HepG2 (cell line): ENCODE measurements around the gene SLC25A20. TPM values are rescaled to one million over a fixed set of nuclear protein-coding genes. Genes with fewer than 3 reads are reported as not detected.

ENCODE experiments used
- ATAC-seq: fragments of 200-7000 bp; cut with Tn5 transposase; 3 replicates; pipeline ENCODE4 v1.9.1; 2020; ENCODE audit warnings: mild to moderate bottlenecking, moderate library complexity
- BruUV-seq: library from RNA; stranded (reverse); fragments of 400-500 nt; replicated peaks from 2 replicates; lab custom pipeline; 2021; lab: Mats Ljungman, UMichigan
- CTCF ChIA-PET: fragments of 300-600 bp; formaldehyde crosslinking; extraction: SDS; loops from one replicate; lab custom pipeline; 2021; ENCODE audit warnings: low total read pairs, inconsistent platforms, low intra/inter-chr PET ratio; lab: Yijun Ruan, JAX
- POLR2A ChIA-PET: fragments of 350-600 bp; sonication (Branson Sonifier 250); formaldehyde crosslinking; loops from one replicate; lab custom pipeline; 2020; ENCODE audit warnings: antibody characterized with exemption, inconsistent platforms; lab: Yijun Ruan, JAX
- DNase-seq: peaks from one replicate; pipeline ENCODE4 v3.0.0-alpha.2; 2015; ENCODE audit warnings: low spot score
- FAIRE-seq: peaks from 3 replicates; lab custom pipeline; 2011; peaks lifted over from hg19 to GRCh38; lab: Jason Lieb, UNC
- H2AFZ ChIP-seq: one replicate; pipeline ENCODE4 v1.6.1; 2011; ENCODE audit warnings: low read length, inconsistent platforms
- H3K27ac ChIP-seq: fragments of 300-600 bp; 3 replicates; pipeline ENCODE4 v1.8.0; 2011; ENCODE audit warnings: mixed run types, mild to moderate bottlenecking, mixed read lengths, low read length, inconsistent platforms; ENCODE audit not compliant: insufficient read depth; ENCODE audit errors: extremely low read length
- H3K27me3 ChIP-seq, 2 experiments: fragments of 200-600 bp in 1 of 2; 2 replicates in 1 of 2; 3 replicates in 1 of 2; pipeline versions ENCODE4 v1.6.0 to v1.8.0; 2011; ENCODE audit warnings: low read length in 2 of 2, mild to moderate bottlenecking in 2 of 2, moderate library complexity in 2 of 2, inconsistent platforms in 1 of 2; ENCODE audit not compliant: insufficient read depth in 2 of 2, control insufficient read depth in 1 of 2
- H3K36me3 ChIP-seq, 2 experiments: fragments of 200-600 bp in 1 of 2; replicated peaks in 1 of 2; 2 replicates in 1 of 2; 3 replicates in 1 of 2; pipeline versions ENCODE4 v1.5.1 to v1.8.0; 2011; ENCODE audit warnings: low read length in 2 of 2, inconsistent platforms in 1 of 2; ENCODE audit not compliant: insufficient read depth in 2 of 2, control insufficient read depth in 1 of 2
- H3K4me1 ChIP-seq: 2 replicates; pipeline ENCODE4 v1.5.1; 2012; ENCODE audit warnings: low read length, inconsistent platforms; ENCODE audit not compliant: insufficient read depth
- H3K4me2 ChIP-seq: 2 replicates; pipeline ENCODE4 v1.6.0; 2011; ENCODE audit warnings: low read depth, low read length, inconsistent platforms
- H3K4me3 ChIP-seq, 3 experiments: fragments of 200-600 bp in 1 of 3; sonication (generic), shearing (Covaris generic) in 1 of 3; replicated peaks in 1 of 3; 2 replicates each; pipeline ENCODE4 v1.5.1; 2011 to 2016; ENCODE audit warnings: low read length in 3 of 3, inconsistent platforms in 2 of 3, low read depth in 2 of 3, mild to moderate bottlenecking in 2 of 3, control low read depth in 1 of 3, mixed read lengths in 1 of 3; ENCODE audit not compliant: insufficient read depth in 1 of 3
- H3K79me2 ChIP-seq: one replicate; pipeline ENCODE4 v1.6.1; 2011; ENCODE audit warnings: low read length, inconsistent platforms; ENCODE audit not compliant: insufficient read depth
- H3K9ac ChIP-seq: 2 replicates; pipeline ENCODE4 v1.6.0; 2011; ENCODE audit warnings: mild to moderate bottlenecking, low read depth, low read length, inconsistent platforms; ENCODE audit not compliant: insufficient read depth
- H3K9me3 ChIP-seq: 2 replicates; pipeline ENCODE4 v1.5.1; 2012; ENCODE audit warnings: mild to moderate bottlenecking, low read length
- H4K20me1 ChIP-seq: 2 replicates; pipeline ENCODE4 v1.6.0; 2011; ENCODE audit warnings: inconsistent platforms, mild to moderate bottlenecking, low read length, moderate library complexity; ENCODE audit not compliant: insufficient read depth
- NCOR1 ChIP-seq: fragments of 200-600 bp; sonication (generic); IDR thresholded peaks from 2 replicates; pipeline ENCODE4 v1.7.0; 2017; ENCODE audit warnings: antibody characterized with exemption, low read length, borderline replicate concordance
- SNAPC4 ChIP-seq: sonication (generic); formaldehyde crosslinking; IDR thresholded peaks from 2 replicates; pipeline ENCODE4 v1.4.0; 2020; ENCODE audit warnings: mild to moderate bottlenecking, missing genetic modification reagents
- ZNF333 ChIP-seq: sonication (generic); formaldehyde crosslinking; IDR thresholded peaks from 2 replicates; pipeline ENCODE4 v1.4.0; 2020; ENCODE audit warnings: mild to moderate bottlenecking, missing genetic modification reagents, borderline replicate concordance
- WGBS: methylation state at CpG from one replicate; pipeline ENCODE4 v1.1.6; 2017; ENCODE audit warnings: low lambda C conversion rate; 5-methylcytosine and 5-hydroxymethylcytosine counted together
- in situ Hi-C: cut with HindIII; loops from 2 replicates; pipeline ENCODE4 v1.10.0; 2017; ENCODE audit warnings: low pct_unique_long_range_greater_than_20kb; ENCODE audit not compliant: extremely low pct_ligation_motif_present
- intact Hi-C: fragments of 100-400 bp; cut with micrococcal nuclease; formaldehyde crosslinking; loops from one replicate; pipeline ENCODE4 v1.10.0; 2022; ENCODE audit not compliant: unreplicated experiment
- polyA plus RNA-seq, 8 experiments: library from polyadenylated mRNA; depleted of rRNA in 3 of 8; stranded (reverse) in 7 of 8; unstranded in 1 of 8; fragments of >200 nt; fragmentation: Illumina TruSeq in 4 of 8; extraction: Trizol in 4 of 8; gene quantifications; 2 replicates each; pipeline versions ENCODE4 v1.2.1 to v1.2.3, GENCODE V29; 2011 to 2016; ENCODE audit warnings: low read depth in 4 of 8, missing spikeins in 1 of 8, mixed read lengths in 1 of 8; ENCODE audit not compliant: insufficient read depth in 1 of 8
- total RNA-seq, 5 experiments: library from RNA; depleted of rRNA; stranded (reverse); fragments of >200 nt; fragmentation: Illumina TruSeq; extraction: Trizol; gene quantifications; 2 replicates each; pipeline ENCODE4 v1.2.3, GENCODE V29; 2016; ENCODE audit warnings: low read depth in 1 of 5

The SLC25A20 gene
- total and polyA plus RNA-seq, 2 of the 13 experiments (the other 11 are each of a cell fraction or from before 2014, with no cell fraction given) = 21.1 to 26.6 TPM

GRCh38 chr3:48826451-48826850 lies 72.2 kb downstream of the SLC25A20 start:
- no TSS peak for BruUV-seq
- H3K4me2 ChIP-seq = no peak overlapping the region
- H3K4me1 ChIP-seq = 0 out of 2 replicates have a peak, but pooled peaks cover 6% of the 10 kb centered on the region
- no peak for ATAC-seq
- no peaks in the 10 kb centered on the region for H3K79me2 ChIP-seq
- CTCF ChIA-PET = no interaction called here
- H4K20me1 ChIP-seq = no peaks in the 10 kb centered on the region
- H3K27me3 ChIP-seq = no peaks in the 10 kb centered on the region
- no peak overlapping the region for H3K27ac ChIP-seq
- intact Hi-C loops = no loop called here
- WGBS = 93% methylated on average over 2 of the region's 2 CpGs
- FAIRE-seq = no peak
- in situ Hi-C loops = no loop called here
- DNase-seq = no peak
- no peaks in the 10 kb centered on the region for H3K9me3 ChIP-seq
- no peak overlapping the region for H3K9ac ChIP-seq
- no peak overlapping the region for H2AFZ ChIP-seq
- POLR2A ChIA-PET = no interaction called here
- no peak overlapping the region for H3K4me3 ChIP-seq
- TF ChIP-seq ZNF333 (no peak), SNAPC4 (CRISPR knock-in tag) (no peak), NCOR1 (no peak)
- H3K36me3 ChIP-seq = no peaks in the 10 kb centered on the region; a peak in 1 of 5 replicates
